AG04450 (cell line): Measurements from ENCODE around the gene XXYLT1. TPM values are rescaled to one million over a fixed set of nuclear protein-coding genes. Genes with fewer than 3 reads are reported as not detected.

Source experiments
- CTCF ChIA-PET: fragments of 300-600, 350-600 bp; formaldehyde crosslinking; extraction: SDS; loops from one replicate; lab custom pipeline; 2022; ENCODE audit warnings: antibody characterized with exemption, inconsistent platforms; lab: Charles Lee
- POLR2A ChIA-PET: fragments of 350-600 bp; formaldehyde crosslinking; extraction: SDS; loops from one replicate; lab custom pipeline; 2021; ENCODE audit warnings: antibody characterized with exemption, inconsistent platforms; lab: Yijun Ruan, JAX
- DNase-seq: peaks from one replicate; pipeline ENCODE4 v3.0.0-alpha.2; 2011; ENCODE audit warnings: low read depth, low spot score
- H3K27ac ChIP-seq: one replicate; pipeline ENCODE4 v1.5.1; 2012; ENCODE audit warnings: low read depth, low read length, control low read depth
- H3K27me3 ChIP-seq: one replicate; pipeline ENCODE4 v1.6.0; 2012; ENCODE audit warnings: low read length; ENCODE audit not compliant: control insufficient read depth, insufficient read depth
- H3K4me3 ChIP-seq: 2 replicates; pipeline ENCODE4 v1.5.1; 2011; ENCODE audit warnings: mild to moderate bottlenecking, low read depth, low read length, control low read depth
- H3K9me3 ChIP-seq: 2 replicates; pipeline ENCODE4 v1.5.1; 2012; ENCODE audit warnings: low read length; ENCODE audit not compliant: control insufficient read depth, insufficient read depth
- CTCF ChIP-seq: IDR thresholded peaks from 2 replicates; pipeline ENCODE4 v1.5.1; 2011; ENCODE audit warnings: low read depth, low read length, control low read depth, inconsistent platforms
- polyA plus RNA-seq: library from polyadenylated mRNA; depleted of rRNA; stranded (reverse); fragments of >200 nt; gene quantifications from 2 replicates; pipeline ENCODE4 v1.2.3, GENCODE V29; 2011

Gene XXYLT1
- polyA plus RNA-seq, 1 experiment = 16.5 TPM

GRCh38 chr3:195101001-195101583 lies 169.9 kb downstream of the XXYLT1 start:
- no peak for DNase-seq
- ChIA-PET POLR2A (interaction anchor here (0.6 kb wide), 3 partner anchors 12 to 414 kb away, joined by 3 read pairs; no protein-coding TSS in a partner anchor), CTCF (interaction anchor here (1.0 to 2.7 kb wide), 3 partner anchors 413 to 430 kb away, joined by 3 to 12 read pairs (median 6); partner anchors contain the start of gene LSG1)
- no peaks in the 10 kb centered on the region for H3K27me3 ChIP-seq
- no peak for TF ChIP-seq CTCF
- peaks cover 4% of the 10 kb centered on the region; the same call in 1 of the 2 replicates for H3K9me3 ChIP-seq
- H3K4me3 ChIP-seq = no peak overlapping the region
- H3K27ac ChIP-seq = peak overlapping the region; percentile 47

GRCh38 chr3:195099951-195100785 lies 170.8 kb downstream of the XXYLT1 start:
- H3K4me3 ChIP-seq = no peak overlapping the region
- no peak for DNase-seq
- ChIA-PET POLR2A (interaction anchor here (0.7 kb wide), 1 partner anchor 245 kb away, joined by 3 read pairs; no protein-coding TSS in a partner anchor), CTCF (interaction anchor here (1.4 to 2.7 kb wide), 2 partner anchors 418 to 429 kb away, joined by 6 to 12 read pairs; partner anchors contain the start of gene LSG1)
- peak overlapping the region; percentile 39 for H3K27ac ChIP-seq
- no peaks in the 10 kb centered on the region for H3K27me3 ChIP-seq
- no peak for TF ChIP-seq CTCF
- peaks cover 4% of the 10 kb centered on the region; the same call in 1 of the 2 replicates for H3K9me3 ChIP-seq

GRCh38 chr3:195098741-195099525 lies 172.0 kb downstream of the XXYLT1 start:
- ChIA-PET POLR2A (no interaction called here), CTCF (no interaction called here)
- Histone ChIP-seq H3K27ac (no peak overlapping the region), H3K27me3 (no peaks in the 10 kb centered on the region), H3K4me3 (no peak overlapping the region), H3K9me3 (peaks cover 4% of the 10 kb centered on the region; the same call in 1 of the 2 replicates)
- DNase-seq = no peak
- TF ChIP-seq CTCF = no peak

- no peak for TF ChIP-seq CTCF
- H3K27ac ChIP-seq = no peak overlapping the region
- ChIA-PET POLR2A (no interaction called here), CTCF (interaction anchor here (1.0 kb wide), 1 partner anchor 426 kb away, joined by 4 read pairs; the partner anchor contains the start of gene LSG1)
- no peaks in the 10 kb centered on the region for H3K27me3 ChIP-seq
- H3K9me3 ChIP-seq = peaks cover 4% of the 10 kb centered on the region; the same call in 1 of the 2 replicates
- no peak for DNase-seq
- no peak overlapping the region for H3K4me3 ChIP-seq
These were observed 173.4 kb downstream of the XXYLT1 start for GRCh38 chr3:195097331-195098255.
